Measurements from ENCODE around the gene B4GAT1.

The B4GAT1 gene

GRCh38 chr11:66338276-66339161, 8.9 kb downstream of the B4GAT1 start:
- DNase-seq (ENCODE audit: low read depth) = no peak
- H3K4me3 ChIP-seq (ENCODE audit: low read depth, low read length) = no peak overlapping the region

- no peak for DNase-seq (ENCODE audit: low read depth)
- no peak overlapping the region for H3K4me3 ChIP-seq (ENCODE audit: low read depth, low read length)
These were observed 10.1 kb downstream of the B4GAT1 start for GRCh38 chr11:66337103-66337899.

GRCh38 chr11:66336234-66337102, 11.0 kb downstream of the B4GAT1 start, which contains the start of gene RIN1:
RIN1 (minus strand) TSS chr11:66336434; CDS start chr11:66336402, 32 bp downstream.
- peak within 1 kb of the TSS; percentile 77 for H3K4me3 ChIP-seq (ENCODE audit: low read depth, low read length)
- DNase-seq (ENCODE audit: low read depth) = peak; percentile 98

GRCh38 chr11:66335531-66336233, 11.7 kb downstream of the B4GAT1 start:
- no peak for DNase-seq (ENCODE audit: low read depth)
- peak overlapping the region; percentile 77 for H3K4me3 ChIP-seq (ENCODE audit: low read depth, low read length)

GRCh38 chr11:66334605-66335442, 12.6 kb downstream of the B4GAT1 start:
- no peak for DNase-seq (ENCODE audit: low read depth)
- H3K4me3 ChIP-seq (ENCODE audit: low read depth, low read length) = peak overlapping the region; percentile 77

DNA sequence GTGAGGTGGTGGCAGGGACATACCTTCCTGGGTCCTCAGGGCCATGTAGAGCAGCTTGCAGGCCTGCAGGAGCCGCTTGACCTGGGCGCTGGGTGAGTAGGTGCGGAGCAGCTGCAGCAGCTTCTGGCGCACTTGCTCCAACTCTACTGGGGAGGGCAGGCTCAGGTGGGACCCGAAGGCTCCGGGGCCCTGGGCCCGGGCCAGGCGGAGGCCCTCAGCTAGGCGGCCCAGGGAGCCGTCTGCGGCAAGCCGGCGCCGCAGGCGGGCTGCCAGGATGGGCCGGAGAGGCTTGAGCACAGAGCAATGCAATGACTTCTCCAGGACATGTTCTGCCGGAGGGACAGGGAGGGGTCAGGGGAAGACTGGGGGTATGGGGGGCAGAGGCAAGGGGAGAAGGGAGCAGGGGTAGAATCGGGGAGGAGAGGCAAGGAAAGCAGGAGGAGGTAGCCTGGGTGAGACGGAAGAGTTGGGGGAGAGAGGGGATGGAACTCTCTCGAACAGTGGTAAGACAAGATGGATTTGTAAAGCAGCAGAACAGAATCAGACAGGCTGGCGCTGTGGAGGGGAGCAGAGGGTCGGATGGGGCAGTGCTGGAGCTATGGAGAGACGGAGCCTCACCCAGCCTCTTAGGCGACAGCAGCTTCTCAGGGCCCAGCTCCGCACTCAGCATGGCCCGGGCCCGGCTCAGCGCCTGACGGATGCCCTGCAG, 13.4 kb downstream of the B4GAT1 start:
- peak overlapping the region; percentile 77 for H3K4me3 ChIP-seq (ENCODE audit: low read depth, low read length)
- DNase-seq (ENCODE audit: low read depth) = no peak

GRCh38 chr11:66333220-66333877, 14.1 kb downstream of the B4GAT1 start:
- no peak for DNase-seq (ENCODE audit: low read depth)
- peak overlapping the region; percentile 77 for H3K4me3 ChIP-seq (ENCODE audit: low read depth, low read length)

GRCh38 chr11:66332371-66333219, 14.8 kb downstream of the B4GAT1 start:
- no peak overlapping the region for H3K4me3 ChIP-seq (ENCODE audit: low read depth, low read length)
- no peak for DNase-seq (ENCODE audit: low read depth)

DNA sequence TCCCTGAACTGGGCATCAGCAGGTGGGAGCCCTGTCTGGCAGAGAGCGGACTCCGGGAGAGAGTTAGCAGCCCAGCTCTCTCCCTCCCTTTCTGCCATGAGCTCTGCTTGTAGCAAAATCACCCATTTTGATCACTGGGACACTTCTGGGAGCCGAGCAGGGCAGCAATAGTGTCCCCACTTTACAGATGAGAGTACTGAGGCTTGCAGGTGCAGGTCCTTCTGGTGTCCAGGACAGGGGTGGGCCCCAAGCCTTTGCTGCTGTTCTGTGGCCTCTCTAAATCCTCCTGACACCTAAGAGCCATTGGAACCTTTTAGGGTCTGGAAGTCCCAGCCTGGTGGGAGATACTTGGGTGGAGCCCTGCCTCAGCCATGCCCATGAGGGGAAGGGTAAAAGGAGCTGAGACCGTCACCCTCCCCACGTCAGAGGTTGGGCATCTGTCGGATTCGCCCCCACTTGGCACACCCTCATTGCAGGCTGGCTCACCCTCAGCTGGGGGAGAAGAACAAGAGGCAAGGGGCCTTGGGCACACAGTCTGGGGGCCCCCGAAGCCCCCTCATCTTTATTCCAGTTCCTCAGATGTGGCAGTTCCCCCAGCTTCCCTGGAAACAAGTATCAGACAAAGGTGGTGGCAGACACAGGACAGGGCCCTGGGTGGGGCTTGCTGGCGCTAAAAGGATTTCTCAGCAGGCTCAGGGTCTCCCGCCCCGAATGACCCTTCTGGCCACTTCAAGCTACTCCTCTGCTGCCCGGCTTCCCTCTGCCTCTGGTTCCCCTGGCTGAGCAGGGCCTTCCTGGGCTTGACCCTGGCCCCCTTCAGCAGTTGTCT, 15.7 kb downstream of the B4GAT1 start:
- H3K4me3 ChIP-seq (ENCODE audit: low read depth, low read length) = no peak overlapping the region
- DNase-seq (ENCODE audit: low read depth) = no peak

DNA sequence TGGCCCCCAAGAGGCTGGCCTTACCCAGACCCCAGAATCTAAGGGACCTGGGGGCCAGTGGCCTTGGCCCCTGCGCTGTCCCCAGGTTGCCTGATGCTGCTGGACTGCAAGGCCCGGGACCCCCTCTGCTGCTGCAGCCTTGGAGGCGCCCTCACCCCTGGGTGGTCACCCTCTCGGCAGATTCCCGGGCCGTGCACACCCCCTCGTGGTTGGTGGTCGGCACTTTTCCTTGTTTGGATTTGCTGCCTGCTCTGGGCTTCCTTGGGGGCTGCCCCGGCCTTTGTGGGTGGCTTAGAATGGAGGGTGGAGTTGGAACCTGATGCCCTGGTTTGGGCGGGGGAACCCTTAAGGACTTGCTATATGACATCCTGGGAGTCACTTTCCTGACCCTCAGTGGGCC, 16.5 kb downstream of the B4GAT1 start:
- H3K4me3 ChIP-seq (ENCODE audit: low read depth, low read length) = no peak overlapping the region
- DNase-seq (ENCODE audit: low read depth) = no peak

DNA sequence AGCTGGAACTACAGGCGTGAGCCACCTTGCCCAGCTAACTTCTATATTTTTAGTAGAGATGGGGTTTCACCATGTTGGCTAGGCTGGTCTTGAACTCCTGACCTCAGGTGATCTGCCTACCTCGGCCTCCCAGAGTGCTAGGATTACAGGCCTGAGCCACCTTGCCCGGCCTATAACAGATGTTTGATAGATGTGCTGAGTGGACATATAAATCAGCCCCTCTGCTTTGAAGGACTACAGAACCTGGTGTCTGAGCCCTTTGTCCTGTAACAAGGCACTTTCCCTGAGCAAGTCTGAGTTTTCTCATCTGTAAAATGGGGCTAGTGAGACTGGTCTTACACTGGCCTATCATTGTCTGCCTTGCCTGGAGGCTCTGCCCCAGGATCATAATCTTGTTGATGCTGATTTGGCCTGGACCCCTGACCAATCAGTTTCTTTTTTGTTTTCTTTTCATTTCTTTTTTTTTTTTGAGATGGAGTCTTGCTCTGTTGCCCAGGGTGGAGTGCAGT, 18.2 kb downstream of the B4GAT1 start:
- H3K4me3 ChIP-seq (ENCODE audit: low read depth, low read length) = no peak overlapping the region
- no peak for DNase-seq (ENCODE audit: low read depth)

- DNase-seq (ENCODE audit: low read depth) = no peak
- H3K4me3 ChIP-seq (ENCODE audit: low read depth, low read length) = no peak overlapping the region
These were observed 18.9 kb downstream of the B4GAT1 start for GRCh38 chr11:66328302-66329144.

GRCh38 chr11:66328031-66328301, 19.5 kb downstream of the B4GAT1 start:
- no peak for DNase-seq (ENCODE audit: low read depth)
- no peak overlapping the region for H3K4me3 ChIP-seq (ENCODE audit: low read depth, low read length)

- DNase-seq (ENCODE audit: low read depth) = no peak
- no peak overlapping the region for H3K4me3 ChIP-seq (ENCODE audit: low read depth, low read length)
These were observed 20.0 kb downstream of the B4GAT1 start for GRCh38 chr11:66327171-66328030.

Data from skeletal muscle cell (primary cell).